ENCODE results near the gene GOSR2. TPM values are rescaled to one million over a fixed set of nuclear protein-coding genes. Genes with fewer than 3 reads are reported as not detected.

GOSR2 gene
- total and polyA plus RNA-seq, 2 of the 8 experiments (the other 6 are each of a cell fraction or from before 2014, with no cell fraction given): 28.2 to 36.2 TPM

- Histone ChIP-seq H2BK15ac (ENCODE audit: low read length) (no peak overlapping the region), H3K27me3 (replicated peaks in 1 of 4; ENCODE audit: control insufficient read depth in 3 of 4, extremely low read depth in 1 of 4, insufficient read depth in 3 of 4, low read length in 3 of 4) (no peaks in the 10 kb centered on the region), H4K5ac (ENCODE audit: insufficient read length, low read depth, low read length) (no peak overlapping the region), H3K23ac (ENCODE audit: insufficient read length) (no peak overlapping the region), H3K27ac (ENCODE audit: low read depth, low read length) (no peak overlapping the region), H3K79me2 (ENCODE audit: control insufficient read depth in 1 of 2, insufficient read depth in 2 of 2, low read length in 2 of 2) (no peaks in the 10 kb centered on the region), H2AK5ac (ENCODE audit: low read depth, low read length) (no peak overlapping the region), H2BK5ac (ENCODE audit: low read depth, low read length) (no peak overlapping the region), H2BK20ac (ENCODE audit: low read length) (no peak overlapping the region), H3K23me2 (ENCODE audit: low read depth, low read length) (no peaks in the 10 kb centered on the region), H2AFZ (ENCODE audit: low read length) (no peak overlapping the region), H3K4me3 (ENCODE audit: extremely low read depth in 1 of 4, insufficient read depth in 2 of 4, low read depth in 3 of 4, low read length in 4 of 4) (no peak overlapping the region), H3K56ac (replicated peaks; ENCODE audit: insufficient read length, low read depth, low read length) (no peak overlapping the region), H3K4ac (replicated peaks; ENCODE audit: insufficient read length, low read depth, low read length) (no peak overlapping the region), H3K4me1 (replicated peaks in 1 of 4; ENCODE audit: control insufficient read depth in 3 of 4, insufficient read depth in 4 of 4, low read length in 3 of 4) (peaks cover 0 to 2% (median 0%) of the 10 kb centered on the region in 4 experiments; a peak in 1 of 7 replicates), H3K79me1 (ENCODE audit: low read depth, low read length) (no peaks in the 10 kb centered on the region; the same call in 1 of the 2 replicates), H2BK12ac (ENCODE audit: low read depth, low read length) (no peak overlapping the region), H3K18ac (ENCODE audit: extremely low read depth, low read length) (no peak overlapping the region), H3K14ac (ENCODE audit: insufficient read length) (no peak overlapping the region), H4K20me1 (replicated peaks in 1 of 2; ENCODE audit: control insufficient read depth in 1 of 2, insufficient read depth in 2 of 2, low read length in 2 of 2) (no peaks in the 10 kb centered on the region), H2BK120ac (replicated peaks; ENCODE audit: low read depth, low read length) (no peak overlapping the region), H4K8ac (ENCODE audit: extremely low read depth, insufficient read depth, low read length) (no peak overlapping the region), H3K9me3 (ENCODE audit: insufficient read depth in 2 of 2, low read depth in 1 of 2, low read length in 1 of 2) (no peaks in the 10 kb centered on the region), H4K91ac (replicated peaks; ENCODE audit: insufficient read length, low read length) (no peak overlapping the region), H3K9ac (replicated peaks in 1 of 4; ENCODE audit: extremely low read depth in 1 of 4, low read depth in 3 of 4, low read length in 3 of 4) (no peak overlapping the region), H3K36me3 (ENCODE audit: control insufficient read depth in 2 of 4, insufficient read depth in 4 of 4, low read length in 3 of 4) (no peaks in the 10 kb centered on the region), H3K4me2 (ENCODE audit: insufficient read depth in 1 of 2, low read depth in 2 of 2, low read length in 2 of 2) (no peak overlapping the region)
- FAIRE-seq (no peak), DNase-seq (ENCODE audit: low read depth in 1 of 2, low spot score in 2 of 2) (no peak)
- 4% methylated on average over 1 of the region's 1 CpG; no CpG with 5 or more reads in 1 of the 2 experiments for WGBS, 2 experiments (ENCODE audit: extremely low coverage in 1 of 2, insufficient coverage in 1 of 2, insufficient read length in 1 of 2, insufficient replicate concordance in 2 of 2, low coverage in 1 of 2, low lambda C conversion rate in 2 of 2, missing lambda C conversion rate in 1 of 2)
- ChIA-PET CTCF (ENCODE audit: partially characterized antibody) (interaction anchor here (1.1 kb wide), 1 partner anchor 72 kb away, joined by 3 read pairs; no protein-coding TSS in a partner anchor), POLR2A (ENCODE audit: partially characterized antibody) (no interaction called here)
- no peak for TF ChIP-seq TCF12 (IDR thresholded peaks at IDR 0.05; ENCODE audit: low read depth, low read length)
- no peak for TF ChIP-seq HDAC2 (IDR thresholded peaks at IDR 0.05; ENCODE audit: borderline replicate concordance in 1 of 2, low read depth in 2 of 2, low read length in 2 of 2)
- no peak for TF ChIP-seq KDM1A (IDR thresholded peaks at IDR 0.05; ENCODE audit: borderline replicate concordance, low read length)
- no peak for TF ChIP-seq GTF2F1 (IDR thresholded peaks at IDR 0.05; ENCODE audit: borderline replicate concordance, low read depth, low read length)
- TF ChIP-seq RBBP5 (IDR thresholded peaks at IDR 0.05; ENCODE audit: borderline replicate concordance, low read depth, low read length): no peak
- no peak for TF ChIP-seq CBX8 (IDR thresholded peaks at IDR 0.05; ENCODE audit: borderline replicate concordance, low read depth, low read length)
- no peak for TF ChIP-seq MAFK (IDR thresholded peaks at IDR 0.05; ENCODE audit: low read depth, low read length)
- TF ChIP-seq E2F6 (IDR thresholded peaks at IDR 0.05): no peak
- TF ChIP-seq ASH2L (IDR thresholded peaks at IDR 0.05; ENCODE audit: low read length): no peak
- no peak for TF ChIP-seq TAF1 (IDR thresholded peaks at IDR 0.05; ENCODE audit: low read depth, low read length)
- no peak for TF ChIP-seq SUZ12 (IDR thresholded peaks at IDR 0.05; ENCODE audit: low read length)
- no peak for TF ChIP-seq KDM4A (IDR thresholded peaks at IDR 0.05; ENCODE audit: low read depth, low read length, severe bottlenecking)
- no peak for TF ChIP-seq RFX5 (IDR thresholded peaks at IDR 0.05; ENCODE audit: borderline replicate concordance, low read depth, low read length)
- TF ChIP-seq JUN (IDR thresholded peaks at IDR 0.05; ENCODE audit: low read depth, low read length): no peak
Measured at GRCh38 chr17:46915596-46915995, 7.4 kb upstream of the GOSR2 start.
